Epithelial cell of proximal tubule (primary cell): ENCODE results near the gene WDR37. TPM values are rescaled to one million over a fixed set of nuclear protein-coding genes. Genes with fewer than 3 reads are reported as not detected.

Source experiments
- DNase-seq: peaks from one replicate; pipeline ENCODE4 v3.0.0-alpha.2; 2011; ENCODE audit warnings: low read depth
- H3K4me3 ChIP-seq: 2 replicates; pipeline ENCODE4 v1.5.1; 2011; ENCODE audit warnings: low read depth, mild to moderate bottlenecking, low read length
- CTCF ChIP-seq: conservative IDR thresholded peaks from 2 replicates; pipeline ENCODE4 v1.5.1; 2012; ENCODE audit warnings: low read depth, mild to moderate bottlenecking, low read length
- total RNA-seq: library from RNA; depleted of rRNA; stranded (reverse); fragments of >200 nt; gene quantifications from 2 replicates; pipeline ENCODE4 v1.2.3, GENCODE V29; 2015

WDR37 gene
- total RNA-seq, 1 donor from 2014 or later: 10.6 TPM

DNA sequence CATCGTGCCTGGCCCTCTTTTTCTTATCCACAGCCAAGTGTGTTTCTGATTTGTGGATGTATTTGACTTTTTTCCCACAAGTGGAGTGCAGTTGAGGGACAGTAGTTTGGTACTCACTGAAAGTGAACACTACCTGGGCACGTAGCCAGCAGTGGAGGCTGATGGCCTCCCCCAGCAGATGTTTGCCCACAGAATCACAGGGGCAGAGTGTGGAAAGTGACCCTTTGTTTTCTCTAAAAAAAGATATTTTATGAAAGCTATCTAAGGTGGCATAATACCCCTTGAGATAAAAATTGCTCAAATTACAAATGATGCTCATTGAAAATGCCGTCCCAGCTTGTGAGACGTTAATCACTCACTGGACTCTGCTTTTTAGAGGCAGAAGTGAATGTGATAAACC is 29.1 kb downstream of the WDR37 start:
- H3K4me3 ChIP-seq: no peak overlapping the region
- DNase-seq: no peak
- TF ChIP-seq CTCF: no peak

- TF ChIP-seq CTCF: no peak
- no peak for DNase-seq
- H3K4me3 ChIP-seq: no peak overlapping the region
Measured at GRCh38 chr10:1086787-1087186, 30.6 kb downstream of the WDR37 start.

DNA sequence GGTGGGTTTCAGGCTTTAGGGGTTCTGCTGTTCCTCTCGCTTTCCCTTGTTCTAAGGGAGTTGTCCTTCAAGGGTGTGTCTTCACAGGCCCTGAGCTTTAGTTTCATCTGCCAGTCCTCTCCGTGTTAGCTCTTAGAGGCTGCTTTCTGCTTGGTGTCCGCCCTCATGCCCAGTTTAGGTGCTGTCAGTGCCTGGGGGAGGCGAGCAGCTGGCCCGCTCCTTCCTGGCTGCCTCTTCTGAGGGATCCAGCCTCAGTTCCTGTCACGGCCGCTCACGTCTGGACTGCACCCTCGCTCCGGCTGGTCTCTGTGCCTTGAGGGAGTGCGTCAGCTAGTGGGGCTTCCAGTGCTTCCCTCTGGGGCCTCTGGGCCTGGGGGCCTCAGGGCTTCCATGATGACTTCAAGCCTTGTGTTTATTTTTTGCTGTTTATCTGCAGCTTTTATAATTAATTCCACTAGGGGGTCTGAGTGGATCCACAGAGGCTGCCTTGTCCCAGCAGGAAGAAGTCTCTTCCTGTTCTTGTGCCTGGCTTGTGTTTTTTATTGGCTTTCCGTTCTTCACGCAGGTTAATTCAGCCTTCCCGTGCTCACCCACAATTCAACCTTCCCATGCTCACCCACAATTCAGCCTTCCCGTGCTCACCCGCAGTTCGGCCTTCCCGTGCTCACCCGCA is 33.0 kb downstream of the WDR37 start:
- no peak overlapping the region for H3K4me3 ChIP-seq
- no peak for DNase-seq
- TF ChIP-seq CTCF: no peak

- DNase-seq: no peak
- no peak for TF ChIP-seq CTCF
- no peak overlapping the region for H3K4me3 ChIP-seq
Measured at GRCh38 chr10:1090696-1091095, 34.5 kb downstream of the WDR37 start.

GRCh38 chr10:1093696-1094095 is 37.5 kb downstream of the WDR37 start:
- no peak for DNase-seq
- TF ChIP-seq CTCF: no peak
- H3K4me3 ChIP-seq: no peak overlapping the region

DNA sequence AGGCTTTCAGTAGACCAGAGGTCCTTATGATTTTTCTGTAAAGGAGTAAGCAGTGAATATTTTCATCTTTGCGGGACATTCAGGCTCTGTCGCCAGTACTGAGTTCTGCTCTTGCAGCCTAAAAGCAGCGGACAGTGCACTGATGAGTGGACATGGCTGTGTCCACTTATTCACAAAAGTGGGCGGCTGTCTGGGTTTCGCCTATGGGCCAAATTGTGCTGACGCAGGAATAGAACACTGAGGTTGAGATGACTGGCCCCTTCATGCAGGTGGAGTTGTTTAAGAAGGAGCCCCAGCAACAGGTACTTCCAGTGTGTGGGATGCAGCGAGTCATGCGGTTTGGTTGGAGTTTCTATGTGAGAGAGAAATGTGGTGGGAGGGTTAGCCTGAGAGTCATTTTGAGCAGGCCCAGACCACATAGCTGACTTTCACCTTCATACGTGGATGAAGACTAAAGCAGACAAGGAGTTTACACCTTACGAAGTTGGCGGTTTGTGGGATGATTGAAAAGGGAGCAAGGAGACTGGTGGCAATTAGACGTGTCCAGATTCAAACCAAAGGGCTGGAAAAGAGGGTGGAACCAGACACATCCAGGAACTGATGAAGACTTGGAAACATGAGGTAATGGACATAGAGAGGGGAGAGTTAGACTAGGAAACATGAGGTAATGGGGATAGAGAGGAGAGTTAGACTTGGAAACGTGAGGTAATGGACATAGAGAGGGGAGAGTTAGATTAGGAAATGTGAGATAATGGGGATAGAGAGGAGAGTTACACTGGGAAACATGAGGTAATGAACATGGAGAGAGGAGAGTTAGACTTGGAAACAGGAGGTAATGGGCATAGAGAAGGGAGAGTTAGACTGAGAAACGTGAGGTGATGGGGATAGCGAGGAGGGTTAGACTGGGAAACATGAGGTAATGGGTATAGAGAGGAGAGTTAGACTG is 38.2 kb downstream of the WDR37 start:
- no peak for TF ChIP-seq CTCF
- no peak overlapping the region for H3K4me3 ChIP-seq
- no peak for DNase-seq
